H1 (cell line): Measurements from ENCODE around the gene PRR7. TPM values are rescaled to one million over a fixed set of nuclear protein-coding genes. Genes with fewer than 3 reads are reported as not detected.

ENCODE experiments used
- EZH2 ChIP-seq: fragments of 200-600 bp; sonication (generic); IDR thresholded peaks from 2 replicates; pipeline ENCODE4 v1.7.1; 2012; ENCODE audit warnings: low read depth, mild to moderate bottlenecking, moderate library complexity, low read length, inconsistent platforms; ENCODE audit not compliant: severe bottlenecking
- RFX5 ChIP-seq: IDR thresholded peaks from 2 replicates; pipeline ENCODE4 v1.6.1; 2011; ENCODE audit warnings: low read depth, low read length, improper control_type of control experiment, borderline replicate concordance
- SIRT6 ChIP-seq: IDR thresholded peaks from one replicate; pipeline ENCODE4 v1.7.1; 2012; ENCODE audit warnings: low read length, inconsistent platforms
- USF2 ChIP-seq: IDR thresholded peaks from 2 replicates; pipeline ENCODE4 v1.6.1; 2011; ENCODE audit warnings: low read length, improper control_type of control experiment
- polyA plus RNA-seq, 7 experiments: library from polyadenylated mRNA; depleted of rRNA in 3 of 7; stranded (reverse) in 5 of 7; unstranded in 2 of 7; fragments of >200 nt in 5 of 7; fragments of 200-250 nt in 2 of 7; gene quantifications; 1 replicate in 5 of 7; 2 replicates in 1 of 7; 4 replicates in 1 of 7; pipeline versions ENCODE4 v1.2.1 to v1.2.3, GENCODE V29; 2011 to 2013; ENCODE audit warnings: missing spikeins in 2 of 7, mixed read lengths in 2 of 7
- total RNA-seq: library from RNA; stranded (reverse); fragmentation: NEBNext Ultra II Directional; extraction: Animal tissue kit (Norgen Biotek cat#: 25700); gene quantifications from 2 replicates; pipeline ENCODE4 v1.2.1, GENCODE V29; 2021

PRR7 gene
- total and polyA plus RNA-seq, 2 of the 8 experiments (the other 6 are each of a cell fraction or from before 2014, with no cell fraction given) = 8.0 to 11.8 TPM

- no peak for TF ChIP-seq USF2
- TF ChIP-seq SIRT6 = no peak
- no peak for TF ChIP-seq EZH2
- no peak for TF ChIP-seq RFX5
These were observed 56.9 kb downstream of the PRR7 start (continued) for GRCh38 chr5:177503351-177504085.
